ENCODE measurements around the gene SETD1B.
A peak's percentile ranks its signal among the peaks of the same experiment; 100 is the strongest.

SETD1B gene

GRCh38 chr12:121814429-121815119 lies 10.8 kb downstream of the SETD1B start:
- Histone ChIP-seq H3K4me1 (peaks cover 6% of the 10 kb centered on the region; the same call in 1 of the 2 replicates), H3K27me3 (no peaks in the 10 kb centered on the region), H3K9me3 (no peaks in the 10 kb centered on the region), H3K36me3 (peaks cover 74% of the 10 kb centered on the region), H3K4me3 (ENCODE audit: low read depth, low read length) (no peak overlapping the region)
- no peak for TF ChIP-seq CTCF (IDR thresholded peaks at IDR 0.05; ENCODE audit: low read depth, low read length)
- DNase-seq, result peak; percentile 12

GRCh38 chr12:121815263-121815662 lies 11.5 kb downstream of the SETD1B start:
- peak; percentile 13 for DNase-seq
- no peak for TF ChIP-seq CTCF (IDR thresholded peaks at IDR 0.05; ENCODE audit: low read depth, low read length)
- Histone ChIP-seq H3K9me3 (no peaks in the 10 kb centered on the region), H3K36me3 (peaks cover 74% of the 10 kb centered on the region), H3K27me3 (no peaks in the 10 kb centered on the region), H3K4me1 (peaks cover 6% of the 10 kb centered on the region; the same call in 1 of the 2 replicates), H3K4me3 (ENCODE audit: low read depth, low read length) (no peak overlapping the region)

- Histone ChIP-seq H3K9me3 (no peaks in the 10 kb centered on the region), H3K36me3 (peaks cover 77% of the 10 kb centered on the region), H3K4me1 (no peaks in the 10 kb centered on the region), H3K4me3 (ENCODE audit: low read depth, low read length) (no peak overlapping the region), H3K27me3 (no peaks in the 10 kb centered on the region)
- peak; percentile 8 for DNase-seq
- TF ChIP-seq CTCF (IDR thresholded peaks at IDR 0.05; ENCODE audit: low read depth, low read length), result no peak
Measured at GRCh38 chr12:121816925-121817647, 13.3 kb downstream of the SETD1B start.

DNA sequence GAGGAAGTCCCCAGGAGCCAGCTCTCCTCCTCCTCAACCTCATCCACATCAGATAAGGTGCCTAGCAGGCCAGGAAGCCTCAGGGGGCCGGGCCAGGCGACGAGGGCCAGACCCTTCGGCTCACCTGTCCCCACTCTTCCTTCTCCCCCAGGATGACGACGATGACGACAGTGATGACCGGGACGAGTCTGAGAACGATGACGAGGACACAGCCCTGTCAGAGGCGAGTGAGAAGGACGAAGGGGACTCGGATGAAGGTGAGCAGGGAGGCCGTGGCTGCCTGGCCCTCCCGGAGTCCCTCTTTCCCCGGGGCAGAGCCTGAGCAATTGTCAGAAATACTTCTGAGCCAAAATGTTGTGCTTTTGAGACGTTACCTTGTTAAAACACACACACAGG lies 13.8 kb downstream of the SETD1B start:
- H3K4me3 ChIP-seq (ENCODE audit: low read depth, low read length), result no peak overlapping the region
- TF ChIP-seq CTCF (IDR thresholded peaks at IDR 0.05; ENCODE audit: low read depth, low read length), result no peak

GRCh38 chr12:121819212-121819949 lies 15.6 kb downstream of the SETD1B start:
- H3K36me3 ChIP-seq, result peaks cover 80% of the 10 kb centered on the region
- no peak for TF ChIP-seq CTCF (IDR thresholded peaks at IDR 0.05; ENCODE audit: low read depth, low read length)
- H3K27me3 ChIP-seq, result no peaks in the 10 kb centered on the region
- H3K4me3 ChIP-seq (ENCODE audit: low read depth, low read length), result no peak overlapping the region
- no peaks in the 10 kb centered on the region for H3K4me1 ChIP-seq
- H3K9me3 ChIP-seq, result no peaks in the 10 kb centered on the region
- no peak for DNase-seq

More for the DNA sequence above, 13.8 kb downstream of the SETD1B start:
- no peaks in the 10 kb centered on the region for H3K4me1 ChIP-seq
- H3K27me3 ChIP-seq, result no peaks in the 10 kb centered on the region
- no peaks in the 10 kb centered on the region for H3K9me3 ChIP-seq
- DNase-seq, result no peak
- H3K36me3 ChIP-seq, result peaks cover 79% of the 10 kb centered on the region

All from BE2C (cell line).